Neural progenitor cell (in vitro differentiated cells): ENCODE measurements around the gene SERPINB6.

ENCODE experiments used
- CTCF ChIP-seq: fragments of 200-600 bp; sonication (generic); IDR thresholded peaks from 2 replicates; pipeline ENCODE4 v1.5.1; 2017; ENCODE audit warnings: antibody characterized with exemption, mild to moderate bottlenecking
- EZH2 ChIP-seq: fragments of 200-600 bp; sonication (generic); IDR thresholded peaks from 2 replicates; pipeline ENCODE4 v1.6.1; 2017; ENCODE audit warnings: antibody characterized with exemption, mild to moderate bottlenecking, moderate library complexity

GRCh38 chr6:2967936-2968335 lies 3.4 kb downstream of the SERPINB6 start:
- no peak for TF ChIP-seq CTCF
- TF ChIP-seq EZH2 = no peak
